Non-pigmented ciliary epithelial cell (primary cell): ENCODE results near the gene RAN.
"Not testable (repeated sequence)": the region's sequence is repeated elsewhere in the genome, so short reads cannot be mapped to it uniquely, and the experiment has no call there.

Experiments used
- DNase-seq: peaks from one replicate; pipeline ENCODE4 v3.0.0-alpha.2; 2010; ENCODE audit warnings: low read depth

RAN gene

GRCh38 chr12:130871286-130872178 is at the start of gene RAN:
Gene RAN, plus strand, starts transcription at chr12:130872066. Its CDS starts 528 bp downstream, at chr12:130872594.
- DNase-seq: peak; percentile 46

DNA sequence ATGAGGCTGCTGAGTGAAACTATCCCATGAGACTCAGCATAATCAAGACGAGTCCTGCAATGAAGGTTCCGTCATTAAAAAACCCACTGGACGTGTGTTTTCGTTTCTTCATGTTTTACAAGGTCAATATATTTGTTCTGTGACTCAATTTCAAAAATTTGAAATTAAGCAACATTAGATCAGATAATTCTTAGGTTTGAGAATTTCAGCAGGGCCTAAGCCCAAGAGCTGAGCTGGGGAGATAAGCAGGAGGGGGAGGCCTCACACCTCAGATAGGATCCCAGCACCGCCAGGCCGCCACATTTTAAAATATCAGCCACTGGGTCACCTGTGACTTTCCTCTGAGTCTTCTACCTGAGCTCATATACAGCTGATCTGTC is 46.1 kb upstream of the RAN start:
- no peak for DNase-seq

DNA sequence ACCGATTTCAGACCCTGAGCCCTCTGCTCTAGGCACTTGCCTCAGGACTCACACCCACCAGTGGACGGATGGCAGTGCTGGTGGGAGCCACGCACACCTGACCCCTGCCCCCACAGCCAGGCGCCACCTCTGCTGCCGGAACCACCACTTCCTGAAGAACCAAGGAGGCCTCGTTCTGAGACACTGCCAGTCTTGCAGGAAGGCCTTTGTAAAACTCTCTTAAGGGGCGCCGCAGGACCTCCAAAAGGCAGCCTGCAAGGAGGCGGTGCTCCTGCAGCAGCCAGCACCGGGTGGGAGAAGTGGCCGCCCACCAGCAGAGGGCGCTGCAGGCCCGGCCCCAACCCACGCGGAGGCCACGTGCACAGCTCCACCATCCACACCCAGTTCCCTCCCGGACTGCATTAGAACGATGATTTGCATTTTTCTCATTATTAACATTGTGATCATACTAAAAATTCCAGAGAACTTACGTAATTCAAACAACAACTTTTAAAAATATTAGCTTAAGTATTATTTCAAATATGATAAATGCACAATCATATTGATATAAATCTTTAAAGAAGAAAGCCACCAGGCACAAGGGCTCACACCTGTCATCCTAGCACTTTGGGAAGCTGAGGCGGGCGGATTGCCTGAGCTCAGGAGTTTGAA is 45.6 kb upstream of the RAN start:
- no peak for DNase-seq

DNA sequence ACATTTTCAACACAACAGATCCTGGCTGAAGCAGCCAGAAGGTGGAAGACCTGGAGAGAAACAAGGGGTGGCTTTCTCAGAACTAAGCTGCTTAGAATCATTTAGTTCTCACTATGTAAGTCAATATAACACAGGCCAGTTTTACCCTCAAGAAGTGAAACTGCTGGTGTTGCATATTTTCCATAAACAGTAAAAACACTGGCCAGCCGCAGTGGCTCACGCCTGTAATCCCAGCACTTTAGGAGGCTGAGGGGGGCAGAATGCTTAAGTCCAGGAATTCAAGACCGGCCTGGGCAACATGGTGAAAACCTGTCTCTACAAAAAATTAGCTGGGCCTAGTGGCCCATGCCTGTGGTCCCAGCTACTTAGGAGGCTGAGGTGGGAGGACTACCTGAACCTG is 44.4 kb upstream of the RAN start:
- DNase-seq: no peak

DNA sequence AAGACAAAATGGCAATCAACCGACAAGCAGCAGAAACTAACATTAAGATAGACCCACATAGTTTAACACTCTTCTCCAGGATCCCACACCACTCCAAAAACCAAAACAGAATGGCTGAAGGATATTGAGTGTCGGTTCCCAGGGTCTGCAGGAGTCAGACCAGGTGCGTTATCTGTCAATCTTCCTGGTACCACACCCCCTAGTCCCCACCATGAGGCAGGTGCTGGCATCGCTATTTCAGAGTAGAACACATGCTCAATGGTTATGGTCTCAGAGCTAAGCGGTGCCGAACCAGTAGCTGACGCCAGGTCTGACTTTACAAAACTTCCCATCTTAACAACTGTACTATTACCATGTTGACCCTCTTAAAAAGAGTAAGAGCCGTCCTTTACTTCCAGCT is 43.0 kb upstream of the RAN start:
- no peak for DNase-seq

GRCh38 chr12:130829391-130830245 is 42.2 kb upstream of the RAN start:
- no peak for DNase-seq

GRCh38 chr12:130830246-130830551 is 41.7 kb upstream of the RAN start:
- DNase-seq: no peak

GRCh38 chr12:130831246-130831645 is 40.6 kb upstream of the RAN start:
- no peak for DNase-seq

- DNase-seq: no peak
Observed at GRCh38 chr12:130831876-130832405, 39.9 kb upstream of the RAN start.

DNA sequence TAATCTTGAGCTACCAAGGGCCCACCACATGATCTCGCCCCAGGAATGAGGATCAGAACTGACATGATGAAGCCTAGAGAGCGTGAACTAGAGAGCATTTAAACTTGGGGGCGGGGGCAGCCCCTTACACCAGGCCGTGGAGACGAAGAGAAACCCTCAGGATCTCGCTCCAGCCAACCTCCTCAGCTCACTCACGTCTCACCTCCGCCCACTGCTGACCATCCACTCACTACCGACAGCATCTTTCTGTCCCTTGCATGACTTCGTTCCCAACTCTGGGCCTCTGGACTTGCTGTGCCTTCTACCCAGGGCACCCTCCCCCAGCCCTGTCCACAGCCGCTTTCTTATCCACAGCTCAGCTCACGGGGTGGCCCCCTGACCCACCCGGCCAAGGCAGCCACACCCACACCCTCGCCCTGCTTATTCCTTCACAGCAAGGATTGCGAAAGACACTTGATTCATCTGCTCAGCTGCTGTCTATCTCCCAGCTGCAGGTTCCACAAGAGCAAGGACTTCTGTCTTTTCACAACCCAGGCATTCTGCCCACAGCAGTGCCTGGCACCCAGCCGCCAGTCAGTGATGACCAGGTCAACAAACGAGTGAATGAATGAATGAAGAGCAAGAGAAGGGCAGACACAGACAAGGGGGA is 39.2 kb upstream of the RAN start:
- no peak for DNase-seq

GRCh38 chr12:130835011-130835410 is 36.9 kb upstream of the RAN start:
- DNase-seq: no peak

GRCh38 chr12:130835436-130835835 is 36.4 kb upstream of the RAN start:
- no peak for DNase-seq

- no peak for DNase-seq
Observed at GRCh38 chr12:130838284-130838950, 33.4 kb upstream of the RAN start.

DNA sequence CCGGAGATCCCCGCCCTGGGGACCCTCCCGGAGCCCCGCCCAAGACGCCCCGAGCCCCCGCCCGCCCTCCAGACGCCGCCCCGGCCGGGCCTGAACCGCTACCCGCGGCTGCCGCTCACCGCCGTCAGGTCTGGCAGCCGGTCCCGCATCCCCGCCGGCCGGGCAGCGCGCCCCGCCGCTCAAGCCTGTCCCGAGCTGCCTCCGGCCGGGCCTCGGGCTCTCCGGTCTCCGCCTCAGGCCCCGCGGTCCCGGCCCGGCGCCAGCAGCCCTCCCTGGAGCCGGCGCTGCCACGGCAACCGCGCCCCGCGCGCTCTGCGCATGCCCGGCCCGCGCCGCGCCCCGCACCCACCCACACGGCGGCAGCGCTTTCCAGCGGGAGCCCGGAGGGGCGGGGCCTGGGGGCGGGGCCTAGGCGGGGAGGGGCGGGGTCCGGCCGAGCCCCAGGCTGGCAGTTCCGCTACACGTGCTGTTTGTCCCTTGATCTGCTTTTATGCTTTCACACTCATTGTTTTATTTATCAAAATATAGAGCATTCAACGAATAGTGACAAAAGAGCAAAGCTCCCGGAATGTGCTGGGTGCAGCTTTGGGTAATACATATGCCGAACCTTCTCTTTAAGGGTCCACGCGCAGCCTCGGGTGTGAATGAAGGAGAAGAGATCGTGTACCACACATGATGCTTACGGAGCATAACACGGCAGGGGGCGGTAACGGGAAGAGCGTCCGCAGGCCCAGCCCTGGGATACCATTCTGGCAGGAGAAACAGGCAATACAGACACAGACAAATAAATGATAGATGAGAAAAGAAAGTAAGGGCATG is 32.7 kb upstream of the RAN start, which contains the start of gene STX2:
Gene STX2, minus strand, starts transcription at position 300 of the 819 bp plus-strand sequence. Its CDS starts 151 bp downstream, at position 149.
- DNase-seq: no peak

- DNase-seq: no peak
Observed at GRCh38 chr12:130839770-130840404, 32.0 kb upstream of the RAN start.

GRCh38 chr12:130846369-130846768 is 25.5 kb upstream of the RAN start:
- no peak for DNase-seq

DNA sequence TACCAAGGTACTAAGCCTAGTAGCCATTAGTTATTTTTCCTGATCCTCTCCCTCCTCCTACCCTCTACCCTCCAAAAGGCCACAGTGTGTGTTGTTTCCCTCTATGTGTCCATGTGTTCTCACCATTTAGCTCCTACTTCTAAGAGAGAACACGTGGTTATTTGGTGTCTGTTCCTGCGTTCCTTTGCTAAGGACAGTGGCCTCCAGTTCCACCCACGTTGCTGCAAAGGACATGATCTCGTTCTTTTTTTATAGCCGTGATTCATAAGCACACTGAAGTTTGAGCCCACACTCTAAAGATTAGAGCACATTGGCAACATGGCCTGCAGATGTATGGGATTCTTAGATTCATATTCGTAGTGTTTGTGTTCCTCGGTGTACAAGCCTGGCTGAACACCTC is 24.8 kb upstream of the RAN start:
- peak; percentile 40 for DNase-seq

- DNase-seq: not testable (repeated sequence)
Observed at GRCh38 chr12:130848105-130848504, 23.8 kb upstream of the RAN start.

DNA sequence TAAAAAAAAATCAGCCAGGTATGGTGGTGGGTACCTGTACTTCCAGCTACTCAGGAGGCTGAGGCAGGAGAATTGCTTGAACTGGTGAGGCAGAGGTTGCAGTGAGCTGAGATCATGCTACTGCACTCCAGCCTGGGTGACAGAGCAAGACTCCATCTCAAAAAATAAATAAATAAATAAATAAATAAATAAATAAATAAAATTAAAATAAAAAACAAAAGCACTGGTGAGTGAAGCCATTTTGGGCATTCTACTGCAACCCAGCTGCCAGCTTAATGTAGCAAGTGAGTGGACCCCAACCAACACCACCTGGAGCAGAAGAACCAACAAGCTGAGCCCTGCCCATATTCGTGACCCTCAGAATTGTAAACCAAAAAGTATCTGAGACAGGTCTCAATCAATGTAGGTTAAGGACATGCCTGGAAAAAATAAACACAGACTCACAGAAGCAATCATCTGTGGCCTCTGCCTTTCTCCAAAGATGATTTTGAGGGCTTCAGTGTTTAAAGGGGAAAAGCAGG is 23.0 kb upstream of the RAN start:
- DNase-seq: not testable (repeated sequence)
